Transverse colon (tissue), 4 donors: ENCODE measurements around the gene SLC7A1. TPM values are rescaled to one million over a fixed set of nuclear protein-coding genes. Genes with fewer than 3 reads are reported as not detected.

Experiments
- DNase-seq: peaks from one replicate; pipeline ENCODE4 v3.0.0-alpha.2; 2019
- H3K27ac ChIP-seq, 4 donors: fragments of 200-600 bp; sonication (generic); 2 replicates each; pipeline ENCODE4 v1.5.1; 2016 to 2018; ENCODE audit warnings: inconsistent platforms in 4 of 4
- H3K27me3 ChIP-seq: fragments of 200-600 bp; sonication (generic); 2 replicates; pipeline ENCODE4 v1.5.1; 2017; ENCODE audit warnings: inconsistent platforms
- H3K36me3 ChIP-seq, 4 donors: fragments of 200-600 bp; sonication (generic); 2 replicates each; pipeline ENCODE4 v1.5.1; 2017 to 2019; ENCODE audit warnings: inconsistent platforms in 4 of 4
- H3K4me1 ChIP-seq, 4 donors: fragments of 200-600 bp; sonication (generic); 2 replicates each; pipeline ENCODE4 v1.5.1; 2017 to 2020; ENCODE audit warnings: inconsistent platforms in 4 of 4
- H3K4me3 ChIP-seq, 4 donors: fragments of 200-600 bp; sonication (generic); 1 replicate in 1 of 4; 2 replicates in 3 of 4; pipeline versions ENCODE4 v1.5.1 to v1.6.1; 2017 to 2019; ENCODE audit warnings: inconsistent platforms in 4 of 4
- H3K9me3 ChIP-seq, 2 donors: fragments of 200-600 bp; sonication (generic); 2 replicates each; pipeline ENCODE4 v1.5.1; 2017 to 2019; ENCODE audit warnings: inconsistent platforms in 2 of 2
- EP300 ChIP-seq: sonication (generic); formaldehyde crosslinking; IDR thresholded peaks from one replicate; pipeline ENCODE4 v1.6.1; 2017; ENCODE audit warnings: antibody characterized with exemption, low read depth
- POLR2A ChIP-seq: fragments of 450-650 bp; IDR thresholded peaks from one replicate; pipeline ENCODE4 v1.6.1; 2016; ENCODE audit warnings: antibody characterized with exemption, mild to moderate bottlenecking, moderate library complexity
- POLR2AphosphoS5 ChIP-seq, 3 donors: sonication (generic); formaldehyde crosslinking; IDR thresholded peaks; one replicate each; pipeline ENCODE4 v1.6.1; 2016; ENCODE audit warnings: antibody characterized with exemption in 3 of 3
- WGBS, 2 donors: methylation state at CpG; one replicate each; pipeline ENCODE4 v1.1.5; 2018; ENCODE audit warnings: low coverage in 1 of 2; 5-methylcytosine and 5-hydroxymethylcytosine counted together
- in situ Hi-C, 4 donors: fragments of 200-750 bp; cut with MboI; loops; one replicate each; pipeline versions ENCODE4 v1.15.0 to v1.15.1; 2017; ENCODE audit warnings: low sequenced_read_pairs in 3 of 4, low pct_ligation_motif_present in 1 of 4, low pct_unique_long_range_greater_than_20kb in 1 of 4
- intact Hi-C: fragments of 100-400 bp; cut with DNase I; formaldehyde crosslinking; loops from one replicate; pipeline ENCODE4 v1.15.1; 2023; ENCODE audit warnings: low total_unique reads
- total RNA-seq, 4 donors: library from RNA; depleted of rRNA; stranded (reverse); fragments of >200 nt; gene quantifications; one replicate each; pipeline ENCODE4 v1.1.0, GENCODE V29; 2016
- TF ChIP-seq, protein P1 (sequence below), 5 experiments: fragments of 200-600 bp in 3 of 5; fragments of 450-650 bp in 2 of 5; sonication (generic) in 3 of 5; IDR thresholded peaks; 1 replicate in 2 of 5; 2 replicates in 3 of 5; pipeline ENCODE4 v1.5.1; 2016 to 2017; ENCODE audit warnings: antibody characterized with exemption in 5 of 5, inconsistent platforms in 3 of 5, mild to moderate bottlenecking in 2 of 5, moderate library complexity in 1 of 5

SLC7A1 gene
- total RNA-seq, 4 donors from 2014 or later, result 10.8 to 21.4 (median 17.9) TPM

DNA sequence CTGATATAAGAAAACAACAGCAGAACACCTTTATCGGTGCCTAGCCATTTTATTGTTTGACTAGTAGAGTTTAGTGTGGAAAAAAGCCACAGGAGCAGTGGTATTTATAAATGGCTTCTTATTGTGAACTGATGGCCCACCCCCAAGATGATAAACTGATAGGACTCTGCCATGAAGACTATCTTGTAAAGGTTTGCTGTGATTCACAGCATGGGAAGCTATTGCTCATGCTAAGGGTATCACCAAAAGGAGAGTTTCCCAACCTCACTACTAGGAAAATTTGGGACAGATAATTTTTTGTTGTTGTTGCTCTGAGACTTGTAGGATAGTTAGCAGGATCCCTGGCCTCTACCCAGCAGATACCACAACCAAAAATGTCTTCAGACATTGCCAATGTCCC lies 12.0 kb upstream of the SLC7A1 start:
- no peak overlapping the region for H3K4me3 ChIP-seq
- 88 to 93% methylated on average over 1 of the region's 1 CpG for WGBS, 2 donors
- no peaks in the 10 kb centered on the region for H3K27me3 ChIP-seq
- no peak overlapping the region for H3K27ac ChIP-seq
- no peaks in the 10 kb centered on the region for H3K36me3 ChIP-seq
- intact Hi-C loops (no loop called here), in situ Hi-C loops (no loop called here)
- no peaks in the 10 kb centered on the region for H3K9me3 ChIP-seq
- DNase-seq, result no peak
- TF ChIP-seq POLR2AphosphoS5 (IDR thresholded peaks at IDR 0.05) (no peak), EP300 (no peak), POLR2A (no peak)
- TF ChIP-seq, protein P1, sequence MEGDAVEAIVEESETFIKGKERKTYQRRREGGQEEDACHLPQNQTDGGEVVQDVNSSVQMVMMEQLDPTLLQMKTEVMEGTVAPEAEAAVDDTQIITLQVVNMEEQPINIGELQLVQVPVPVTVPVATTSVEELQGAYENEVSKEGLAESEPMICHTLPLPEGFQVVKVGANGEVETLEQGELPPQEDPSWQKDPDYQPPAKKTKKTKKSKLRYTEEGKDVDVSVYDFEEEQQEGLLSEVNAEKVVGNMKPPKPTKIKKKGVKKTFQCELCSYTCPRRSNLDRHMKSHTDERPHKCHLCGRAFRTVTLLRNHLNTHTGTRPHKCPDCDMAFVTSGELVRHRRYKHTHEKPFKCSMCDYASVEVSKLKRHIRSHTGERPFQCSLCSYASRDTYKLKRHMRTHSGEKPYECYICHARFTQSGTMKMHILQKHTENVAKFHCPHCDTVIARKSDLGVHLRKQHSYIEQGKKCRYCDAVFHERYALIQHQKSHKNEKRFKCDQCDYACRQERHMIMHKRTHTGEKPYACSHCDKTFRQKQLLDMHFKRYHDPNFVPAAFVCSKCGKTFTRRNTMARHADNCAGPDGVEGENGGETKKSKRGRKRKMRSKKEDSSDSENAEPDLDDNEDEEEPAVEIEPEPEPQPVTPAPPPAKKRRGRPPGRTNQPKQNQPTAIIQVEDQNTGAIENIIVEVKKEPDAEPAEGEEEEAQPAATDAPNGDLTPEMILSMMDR (IDR thresholded peaks at IDR 0.05), result no peak
- H3K4me1 ChIP-seq, result no peaks in the 10 kb centered on the region

DNA sequence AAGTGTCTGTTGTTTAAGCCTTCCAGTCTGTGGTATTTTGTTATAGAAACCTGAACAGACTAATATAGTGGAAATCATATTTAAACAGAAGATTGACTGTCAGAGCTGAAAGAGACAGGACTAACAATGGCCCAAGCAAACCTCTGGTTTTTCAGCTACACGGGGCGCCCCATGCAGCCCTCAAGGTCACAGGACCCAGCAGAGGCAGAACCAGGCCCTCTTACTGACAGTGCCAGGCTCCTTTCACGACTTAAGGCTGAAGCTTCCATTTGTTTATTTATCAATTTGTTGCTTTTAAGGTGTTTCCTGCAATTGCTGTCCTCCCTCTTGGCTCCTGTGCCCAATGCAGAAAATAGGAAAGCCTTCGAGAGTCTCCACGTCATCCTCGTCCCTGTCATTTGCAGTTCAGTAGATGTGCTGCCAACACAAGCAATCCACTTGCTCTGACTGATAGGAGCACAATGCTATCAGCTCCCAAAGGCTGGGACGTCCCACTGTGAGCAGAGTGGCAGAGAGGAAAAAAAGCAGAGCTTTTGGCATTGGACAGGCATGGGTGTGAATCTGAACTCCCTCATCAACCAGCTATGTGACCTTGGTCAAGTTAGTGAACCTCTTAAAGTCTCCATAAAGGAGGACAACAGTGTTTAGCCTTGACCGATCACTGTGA lies 10.5 kb upstream of the SLC7A1 start:
- no peaks in the 10 kb centered on the region for H3K9me3 ChIP-seq
- H3K27ac ChIP-seq, result no peak overlapping the region
- no peak for TF ChIP-seq EP300
- WGBS, 2 donors, result 80 to 100% methylated on average over 1 to 8 of the region's 8 CpGs
- H3K36me3 ChIP-seq, result no peaks in the 10 kb centered on the region
- in situ Hi-C loops (no loop called here), intact Hi-C loops (no loop called here)
- H3K4me3 ChIP-seq, result no peak overlapping the region
- no peak for DNase-seq
- H3K4me1 ChIP-seq, result no peaks in the 10 kb centered on the region
- no peaks in the 10 kb centered on the region for H3K27me3 ChIP-seq

DNA sequence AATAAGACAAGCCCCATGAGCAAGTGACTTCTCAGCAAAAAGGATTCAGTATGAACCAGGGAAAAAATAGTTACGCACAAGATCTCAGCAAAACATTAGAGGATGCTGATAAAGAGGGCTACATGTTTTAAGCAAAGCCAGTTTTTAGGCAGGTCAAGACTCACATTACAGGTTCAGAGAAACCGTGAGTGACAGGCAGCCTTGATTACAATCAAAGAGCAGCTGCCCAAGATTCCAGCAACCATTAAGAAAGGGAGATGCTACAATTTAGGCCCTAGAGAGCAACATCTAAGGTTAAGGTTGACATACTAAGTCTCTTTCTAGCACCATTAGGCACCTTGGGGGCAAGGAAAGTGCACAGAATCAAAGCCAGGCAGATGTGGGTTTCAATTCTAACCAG lies 2.8 kb upstream of the SLC7A1 start:
- WGBS, 2 donors, result 92 to 100% methylated on average over 2 of the region's 2 CpGs
- H3K36me3 ChIP-seq, result no peaks in the 10 kb centered on the region
- DNase-seq, result no peak
- peaks cover 3 to 14% (median 11%) of the 10 kb centered on the region in 4 donors for H3K4me1 ChIP-seq
- H3K27ac ChIP-seq, result no peak overlapping the region
- intact Hi-C loops, result loop anchor here (10.0 kb wide), 3 partner anchors 84 to 516 kb away; partner anchors contain the start of gene UBL3
- TF ChIP-seq, protein P1 (IDR thresholded peaks at IDR 0.05), result no peak
- TF ChIP-seq EP300, result no peak
- TF ChIP-seq POLR2AphosphoS5 (IDR thresholded peaks at IDR 0.05), result no peak
- TF ChIP-seq POLR2A, result no peak
- H3K27me3 ChIP-seq, result no peaks in the 10 kb centered on the region
- in situ Hi-C loops, result no loop called here
- no peak overlapping the region for H3K4me3 ChIP-seq
- H3K9me3 ChIP-seq, result no peaks in the 10 kb centered on the region

DNA sequence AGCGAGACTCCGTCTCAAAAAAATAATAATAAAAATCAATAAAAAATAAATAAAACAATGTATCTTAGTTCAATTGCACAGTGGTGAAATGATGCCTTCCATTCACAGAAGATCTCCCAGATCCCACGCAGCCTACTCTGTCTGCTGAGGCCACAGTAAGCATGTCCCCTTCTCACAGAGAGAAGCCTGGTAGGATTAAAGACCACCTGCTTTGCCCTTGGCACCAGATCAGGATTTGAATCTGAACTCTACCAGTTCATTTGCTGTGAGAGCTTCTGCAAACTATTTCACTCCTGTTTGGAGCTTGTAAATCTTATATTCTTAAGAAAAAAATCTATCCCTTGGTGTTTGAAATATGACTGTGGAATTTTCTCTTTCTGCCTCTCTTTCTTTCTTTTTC lies 2.2 kb upstream of the SLC7A1 start:
- in situ Hi-C loops, result no loop called here
- intact Hi-C loops, result loop anchor here (10.0 kb wide), 3 partner anchors 83 to 517 kb away; partner anchors contain the start of gene UBL3
- DNase-seq, result no peak
- Histone ChIP-seq H3K36me3 (no peaks in the 10 kb centered on the region), H3K27me3 (no peaks in the 10 kb centered on the region), H3K4me1 (peaks cover 3 to 14% (median 11%) of the 10 kb centered on the region in 4 donors), H3K4me3 (no peak overlapping the region), H3K27ac (no peak overlapping the region), H3K9me3 (no peaks in the 10 kb centered on the region)
- WGBS, 2 donors, result 98 to 100% methylated on average over 1 to 3 of the region's 3 CpGs
- TF ChIP-seq POLR2A (no peak), EP300 (no peak), POLR2AphosphoS5 (IDR thresholded peaks at IDR 0.05) (no peak)
- TF ChIP-seq, protein P1 (IDR thresholded peaks at IDR 0.05), result no peak
